ES-I3 (cell line): Measurements from ENCODE around the gene TGFBR3L.
A peak's percentile ranks its signal among the peaks of the same experiment; 100 is the strongest.

Experiments used
- H3K36me3 ChIP-seq: 2 replicates; pipeline ENCODE4 v1.6.1; 2013; ENCODE audit warnings: mild to moderate bottlenecking, low read length, control low read depth, moderate library complexity; ENCODE audit not compliant: insufficient read depth
- H3K4me1 ChIP-seq: 2 replicates; pipeline ENCODE4 v1.6.1; 2013; ENCODE audit warnings: mild to moderate bottlenecking, control low read depth, low read length; ENCODE audit not compliant: insufficient read depth
- H3K9ac ChIP-seq: 2 replicates; pipeline ENCODE4 v1.6.1; 2013; ENCODE audit warnings: low read depth, mild to moderate bottlenecking, low read length, moderate library complexity
- H3K9me3 ChIP-seq: 2 replicates; pipeline ENCODE4 v1.6.1; 2013; ENCODE audit warnings: mild to moderate bottlenecking, low read length, moderate library complexity; ENCODE audit not compliant: control insufficient read depth, insufficient read depth

The TGFBR3L gene

DNA sequence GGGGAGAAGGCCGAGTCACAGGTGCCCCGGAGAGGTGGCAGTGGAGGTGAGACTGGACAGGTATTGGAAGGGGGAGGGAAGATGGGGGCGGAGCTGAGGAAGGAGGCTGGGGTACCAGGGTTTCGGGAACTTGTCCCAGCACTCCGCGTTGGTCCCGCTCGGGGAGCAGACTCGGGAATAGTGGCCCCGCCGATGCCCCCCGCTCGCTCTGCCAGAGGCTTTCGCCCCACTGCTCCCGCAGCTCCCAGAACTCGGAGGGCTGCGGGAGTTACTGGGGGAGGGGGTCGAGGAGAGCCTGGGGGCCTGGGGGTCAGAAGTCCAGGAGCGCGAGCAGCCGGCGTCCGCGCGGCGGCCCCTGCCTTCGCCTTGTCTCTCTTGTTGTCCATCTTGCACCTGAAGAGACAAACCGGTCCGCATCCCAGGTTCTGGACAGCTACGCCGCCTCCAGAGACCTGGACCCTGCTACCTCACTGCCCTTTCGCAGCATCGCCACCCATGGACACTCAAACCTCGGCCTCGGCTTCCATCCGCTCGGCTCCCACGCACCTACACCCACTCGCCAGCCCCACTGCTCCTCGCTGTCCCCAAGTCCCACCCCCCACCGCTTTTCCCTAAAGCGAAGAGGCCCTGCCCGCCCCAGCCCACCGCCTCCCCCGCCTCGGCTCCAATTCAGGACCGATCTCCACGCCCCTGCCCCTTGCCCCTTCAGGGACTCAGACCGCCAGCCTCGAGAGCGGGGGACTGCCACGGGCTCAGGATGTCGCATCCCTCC is 41.1 kb upstream of the TGFBR3L start:
- peaks cover 2% of the 10 kb centered on the region; the same call in 1 of the 2 replicates for H3K4me1 ChIP-seq
- no peaks in the 10 kb centered on the region for H3K36me3 ChIP-seq
- peak overlapping the region; percentile 52; the same call in 1 of the 2 replicates for H3K9ac ChIP-seq
- H3K9me3 ChIP-seq, result no peaks in the 10 kb centered on the region

DNA sequence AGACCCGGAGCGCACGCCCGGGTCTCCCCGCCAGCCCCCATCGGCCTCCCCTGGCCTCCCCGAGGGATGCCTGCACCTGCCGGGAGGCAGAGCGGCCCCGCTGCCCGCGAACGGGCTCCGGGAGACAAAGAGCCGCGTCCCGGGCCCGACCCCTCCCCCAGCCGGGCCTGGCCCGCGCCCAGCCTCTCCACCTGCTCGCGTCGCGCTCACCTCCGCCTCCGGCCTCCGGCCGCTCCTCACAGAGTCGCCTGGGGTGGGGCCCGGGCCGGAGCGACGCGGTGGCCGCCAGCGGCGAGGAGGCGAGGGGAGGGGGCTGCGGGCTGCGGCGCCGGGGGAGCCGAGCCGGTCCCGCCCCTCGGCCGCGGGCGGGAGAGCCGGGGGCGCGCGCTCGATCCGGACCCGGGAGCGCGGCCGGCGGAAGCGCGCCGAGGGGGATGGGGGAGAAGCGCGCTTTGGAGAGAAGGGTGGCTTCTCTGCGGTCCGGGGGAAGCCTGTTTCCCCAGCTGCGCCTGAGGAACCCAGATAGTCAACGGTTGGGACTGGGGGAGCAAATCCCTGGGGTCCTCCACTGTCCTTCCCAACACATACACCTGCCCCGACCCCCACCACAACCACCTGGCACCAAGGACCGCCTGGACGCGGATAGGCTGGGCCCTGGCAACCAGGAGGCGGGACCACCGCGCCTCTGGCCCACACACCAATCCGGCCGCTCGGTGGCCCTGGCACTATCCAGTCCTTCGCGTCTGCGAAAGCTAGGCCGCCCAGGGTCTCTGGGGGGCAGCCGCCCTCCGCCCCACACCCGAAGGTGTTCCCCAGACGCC is 40.3 kb upstream of the TGFBR3L start, which contains the start of gene PRR36:
Gene PRR36, minus strand, starts transcription at position 315 of the 821 bp plus-strand sequence. CDS start 701 bp downstream, outside the sequence.
- Histone ChIP-seq H3K9ac (peak within 1 kb of the TSS; percentile 52; the same call in 1 of the 2 replicates), H3K36me3 (no peaks in the 10 kb centered on the region), H3K4me1 (peaks cover 2% of the 10 kb centered on the region; the same call in 1 of the 2 replicates), H3K9me3 (no peaks in the 10 kb centered on the region)

DNA sequence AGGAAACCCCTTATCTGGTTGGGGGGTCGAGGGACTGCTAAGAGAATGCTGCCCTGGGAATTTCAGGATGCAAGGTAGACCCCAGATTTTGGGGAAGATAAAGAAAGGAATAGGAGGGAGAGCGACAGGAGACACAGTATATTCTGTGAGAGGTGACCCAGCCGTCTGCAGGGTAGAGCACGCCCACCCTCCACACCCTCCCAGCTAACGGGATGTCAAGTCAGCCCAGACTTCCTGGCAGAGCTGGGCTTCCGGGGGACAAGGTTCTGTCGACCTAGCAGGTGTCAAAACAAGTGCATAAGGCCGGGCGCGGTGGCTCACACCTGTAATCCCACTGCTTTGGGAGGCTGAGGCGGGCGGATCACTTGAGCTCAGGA is 39.7 kb upstream of the TGFBR3L start:
- no peaks in the 10 kb centered on the region for H3K36me3 ChIP-seq
- H3K9me3 ChIP-seq, result no peaks in the 10 kb centered on the region
- H3K4me1 ChIP-seq, result peaks cover 2% of the 10 kb centered on the region; the same call in 1 of the 2 replicates
- peak overlapping the region; percentile 52; the same call in 1 of the 2 replicates for H3K9ac ChIP-seq

DNA sequence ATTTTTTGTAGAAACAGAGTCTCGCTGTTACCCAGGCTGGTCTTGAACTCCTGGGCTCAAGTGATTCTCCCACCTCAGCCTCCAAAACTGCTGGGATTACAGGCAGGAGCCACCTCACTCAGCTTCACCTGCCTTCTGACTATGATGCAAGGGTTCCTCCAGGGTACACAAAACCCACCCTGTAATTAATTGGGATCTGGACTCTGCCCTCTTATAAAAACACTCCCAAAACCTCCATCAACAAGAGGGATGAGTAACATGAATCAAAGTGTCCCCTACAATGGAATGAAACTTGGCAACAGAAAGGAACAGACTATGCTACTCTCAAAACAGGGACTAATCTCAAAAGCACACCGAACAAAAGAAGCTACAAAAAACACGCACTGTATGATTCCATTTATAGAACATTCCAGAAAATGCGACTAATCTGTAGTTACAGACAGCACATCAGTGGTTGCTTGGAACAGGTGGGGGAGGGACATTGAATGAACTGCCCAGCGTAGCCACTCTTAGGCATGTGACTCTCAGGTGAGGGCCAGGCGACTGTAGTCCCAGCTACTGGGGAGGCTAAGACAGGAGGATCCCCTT is 37.3 kb upstream of the TGFBR3L start:
- H3K4me1 ChIP-seq, result no peaks in the 10 kb centered on the region
- no peaks in the 10 kb centered on the region for H3K36me3 ChIP-seq
- no peaks in the 10 kb centered on the region for H3K9me3 ChIP-seq
- H3K9ac ChIP-seq, result no peak overlapping the region

DNA sequence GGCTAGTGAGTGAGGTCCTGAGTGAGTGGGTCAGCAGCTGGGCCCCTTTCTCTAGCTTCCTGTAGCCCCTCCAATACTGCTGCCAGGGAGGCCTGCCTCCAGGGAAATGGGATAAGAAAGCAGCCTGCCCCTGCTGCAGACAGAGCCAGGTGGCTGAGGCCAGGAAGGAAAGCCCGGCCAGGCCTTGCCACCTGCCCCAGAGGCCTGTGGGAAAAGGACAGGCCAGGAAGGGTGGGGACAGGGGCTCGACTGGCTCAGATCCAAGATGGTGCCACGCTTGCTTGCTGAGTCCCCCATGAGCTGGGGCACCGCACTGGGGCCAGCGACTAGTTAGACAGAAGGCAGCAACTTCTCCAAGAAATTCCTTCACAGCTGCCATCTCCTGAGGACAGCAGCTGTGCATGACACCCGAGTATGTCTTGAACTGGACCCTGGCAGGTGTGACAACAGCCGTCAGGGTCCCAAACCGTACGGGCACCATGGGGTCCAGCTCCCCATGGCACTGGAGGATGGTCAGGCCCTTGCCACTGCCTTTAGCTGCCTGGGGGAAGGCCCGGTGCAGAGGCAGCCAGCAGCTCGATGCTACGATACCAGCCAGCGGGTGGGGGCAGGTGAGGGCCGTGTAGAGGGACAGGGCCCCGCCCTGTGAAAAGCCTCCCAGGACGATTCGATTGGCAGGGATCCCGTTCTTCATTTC is 35.4 kb upstream of the TGFBR3L start:
- no peaks in the 10 kb centered on the region for H3K36me3 ChIP-seq
- H3K9ac ChIP-seq, result no peak overlapping the region
- no peaks in the 10 kb centered on the region for H3K4me1 ChIP-seq
- H3K9me3 ChIP-seq, result no peaks in the 10 kb centered on the region

DNA sequence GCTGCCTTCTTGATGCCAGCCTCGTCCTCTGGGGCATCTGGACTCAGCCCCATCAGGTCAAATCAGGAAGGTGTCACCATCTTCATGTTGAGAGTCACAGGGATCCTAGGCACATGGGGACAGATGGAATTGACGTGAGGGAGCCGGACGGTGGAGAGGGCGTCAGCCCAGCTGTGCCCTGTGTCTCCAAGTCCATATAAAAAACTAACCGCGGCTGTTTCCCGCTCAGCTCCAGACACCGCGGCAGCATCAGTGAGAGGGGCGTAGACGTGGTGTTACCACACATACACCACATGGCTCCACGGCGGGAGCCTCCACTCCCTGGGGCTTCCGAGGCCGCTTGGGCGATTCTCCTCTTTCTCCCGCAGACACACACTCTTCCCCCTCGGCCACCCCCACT is 34.8 kb upstream of the TGFBR3L start:
- Histone ChIP-seq H3K9ac (no peak overlapping the region), H3K36me3 (no peaks in the 10 kb centered on the region), H3K4me1 (no peaks in the 10 kb centered on the region), H3K9me3 (no peaks in the 10 kb centered on the region)

DNA sequence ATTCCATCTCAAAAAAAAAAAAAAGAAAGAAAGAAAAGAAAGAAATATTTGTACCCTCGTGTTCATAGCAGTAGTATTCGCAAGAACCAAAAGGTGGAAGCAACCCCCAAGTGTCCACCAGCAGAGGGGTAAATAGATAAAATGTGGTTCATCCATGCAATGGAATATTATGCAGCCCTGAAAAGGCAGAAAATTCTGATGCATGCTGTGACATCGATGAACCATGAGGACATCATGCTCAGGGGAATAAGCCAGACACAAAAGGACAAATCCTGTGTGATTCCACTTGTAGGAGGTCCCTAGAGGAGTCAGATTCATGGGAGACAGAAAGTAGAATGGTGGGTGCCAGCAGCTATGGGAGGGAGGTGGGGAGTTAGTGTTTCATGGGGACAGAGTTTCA is 32.7 kb upstream of the TGFBR3L start:
- H3K4me1 ChIP-seq, result no peaks in the 10 kb centered on the region
- no peaks in the 10 kb centered on the region for H3K36me3 ChIP-seq
- no peaks in the 10 kb centered on the region for H3K9me3 ChIP-seq
- H3K9ac ChIP-seq, result no peak overlapping the region

DNA sequence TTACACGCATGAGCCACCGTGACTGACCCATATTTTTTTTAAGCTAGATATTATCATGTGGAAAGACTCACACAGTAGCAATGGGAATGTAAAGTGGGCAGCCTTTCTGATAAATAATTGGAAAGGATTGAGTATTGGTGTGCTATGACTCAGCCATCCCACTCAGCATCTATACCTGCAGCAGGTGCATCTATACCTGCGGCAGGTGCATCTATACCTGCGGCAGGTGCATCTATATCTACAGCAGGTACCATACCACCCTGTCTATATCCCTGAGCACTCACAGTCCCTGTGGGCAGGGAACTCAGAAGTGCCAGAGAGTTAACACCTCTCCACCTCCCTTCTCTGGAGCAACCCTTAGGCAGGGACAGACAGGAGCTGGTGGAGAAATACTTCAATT is 31.5 kb upstream of the TGFBR3L start:
- Histone ChIP-seq H3K36me3 (no peaks in the 10 kb centered on the region), H3K4me1 (peaks cover 3% of the 10 kb centered on the region; the same call in 1 of the 2 replicates), H3K9me3 (no peaks in the 10 kb centered on the region), H3K9ac (no peak overlapping the region)

DNA sequence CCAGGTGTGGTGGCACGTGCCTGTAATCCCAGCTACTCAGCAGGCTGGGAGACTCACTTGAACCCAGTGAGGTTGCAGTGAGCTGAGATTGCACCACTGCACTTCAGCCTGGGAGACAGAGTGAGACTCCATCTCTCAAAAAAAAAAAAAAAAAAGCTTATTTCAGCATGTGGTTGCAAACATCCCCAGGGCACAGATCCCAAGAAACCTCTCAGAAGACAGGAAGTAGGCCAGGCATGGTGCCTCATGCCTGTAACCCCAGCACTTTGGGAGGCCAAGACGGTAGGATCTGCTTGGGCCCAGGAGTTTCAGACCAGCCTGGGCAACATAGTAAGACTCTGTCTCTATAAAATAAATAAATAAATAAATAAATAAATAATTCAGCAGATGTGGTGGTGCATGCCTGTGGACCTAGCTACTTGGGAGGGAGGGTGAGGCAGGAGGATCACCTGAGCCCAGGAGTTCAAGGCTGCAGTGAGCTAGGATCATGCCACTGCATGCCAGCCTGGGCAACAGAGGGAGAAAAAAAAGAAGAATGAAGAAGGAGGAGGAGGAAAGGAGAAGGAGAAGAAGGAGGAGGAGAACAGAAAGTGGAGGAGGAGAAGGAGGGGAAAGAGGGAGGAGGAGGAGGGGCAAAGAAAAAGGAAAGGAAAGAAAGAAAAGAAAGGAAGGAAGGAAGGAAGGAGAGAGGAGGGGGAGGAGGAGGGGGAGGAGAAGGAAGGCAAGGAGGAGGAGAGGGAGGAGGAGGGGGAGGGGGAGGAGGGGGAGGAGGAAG is 30.6 kb upstream of the TGFBR3L start:
- peaks cover 3% of the 10 kb centered on the region; the same call in 1 of the 2 replicates for H3K4me1 ChIP-seq
- no peaks in the 10 kb centered on the region for H3K36me3 ChIP-seq
- H3K9ac ChIP-seq, result no peak overlapping the region
- no peaks in the 10 kb centered on the region for H3K9me3 ChIP-seq

DNA sequence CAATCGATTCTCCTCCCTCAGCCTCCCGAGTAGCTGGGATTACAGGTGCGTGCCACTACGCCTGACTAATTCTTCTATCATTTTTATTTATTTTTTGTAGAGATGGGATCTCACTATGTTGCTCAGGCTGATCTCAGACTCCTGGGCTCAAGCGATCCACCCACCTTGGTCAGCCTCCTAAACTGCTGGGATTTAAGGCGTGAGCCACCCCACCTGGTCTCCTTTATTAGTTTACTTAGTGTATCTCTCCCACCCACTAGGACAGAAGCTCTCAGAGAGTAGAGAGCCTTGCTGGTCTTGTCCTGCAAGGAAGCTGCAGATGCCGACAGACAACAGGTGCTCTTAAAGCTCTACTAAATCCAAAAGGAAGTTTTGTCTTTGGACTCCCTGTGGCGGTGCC is 28.8 kb upstream of the TGFBR3L start:
- Histone ChIP-seq H3K36me3 (no peaks in the 10 kb centered on the region), H3K4me1 (peaks cover 3% of the 10 kb centered on the region; the same call in 1 of the 2 replicates), H3K9me3 (no peaks in the 10 kb centered on the region), H3K9ac (no peak overlapping the region)

DNA sequence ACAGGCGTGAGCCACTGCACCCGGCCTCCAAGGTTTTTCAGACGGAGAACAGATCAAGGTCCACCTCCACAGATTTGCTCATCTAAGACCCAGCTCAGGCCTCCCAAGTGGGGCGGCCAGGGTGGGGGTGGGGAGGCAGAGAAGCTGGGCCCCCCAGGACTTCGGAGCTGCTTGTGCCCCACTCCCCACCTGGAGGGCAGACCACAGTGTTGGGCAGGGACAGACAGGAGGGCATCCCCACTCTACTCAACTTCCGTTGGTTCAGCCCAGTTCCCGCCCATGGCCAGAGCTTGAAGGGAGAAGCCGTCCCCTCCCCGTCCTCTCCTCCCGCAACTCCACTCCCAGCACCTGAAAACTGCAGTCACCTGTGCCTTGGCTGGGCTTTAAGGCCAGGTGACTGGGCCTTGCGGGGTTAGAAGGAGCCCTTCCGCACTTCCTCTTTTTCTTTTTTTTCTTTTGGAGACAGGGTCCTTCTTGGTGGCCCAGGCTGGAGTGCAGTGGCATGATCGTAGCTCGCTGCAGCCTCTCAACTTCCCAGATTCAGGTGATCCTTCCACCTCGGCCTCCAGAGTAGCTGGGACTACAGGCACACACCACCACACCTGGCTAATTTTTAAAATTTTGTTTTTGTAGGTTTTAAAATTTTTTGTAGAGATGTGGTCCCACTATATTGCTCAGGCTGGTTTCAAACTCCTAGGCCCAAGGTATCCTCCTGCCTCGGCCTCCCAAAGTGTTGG is 27.1 kb upstream of the TGFBR3L start:
- peak overlapping the region; percentile 61; the same call in 1 of the 2 replicates for H3K9ac ChIP-seq
- H3K9me3 ChIP-seq, result no peaks in the 10 kb centered on the region
- H3K36me3 ChIP-seq, result no peaks in the 10 kb centered on the region
- peaks cover 3% of the 10 kb centered on the region; the same call in 1 of the 2 replicates for H3K4me1 ChIP-seq

DNA sequence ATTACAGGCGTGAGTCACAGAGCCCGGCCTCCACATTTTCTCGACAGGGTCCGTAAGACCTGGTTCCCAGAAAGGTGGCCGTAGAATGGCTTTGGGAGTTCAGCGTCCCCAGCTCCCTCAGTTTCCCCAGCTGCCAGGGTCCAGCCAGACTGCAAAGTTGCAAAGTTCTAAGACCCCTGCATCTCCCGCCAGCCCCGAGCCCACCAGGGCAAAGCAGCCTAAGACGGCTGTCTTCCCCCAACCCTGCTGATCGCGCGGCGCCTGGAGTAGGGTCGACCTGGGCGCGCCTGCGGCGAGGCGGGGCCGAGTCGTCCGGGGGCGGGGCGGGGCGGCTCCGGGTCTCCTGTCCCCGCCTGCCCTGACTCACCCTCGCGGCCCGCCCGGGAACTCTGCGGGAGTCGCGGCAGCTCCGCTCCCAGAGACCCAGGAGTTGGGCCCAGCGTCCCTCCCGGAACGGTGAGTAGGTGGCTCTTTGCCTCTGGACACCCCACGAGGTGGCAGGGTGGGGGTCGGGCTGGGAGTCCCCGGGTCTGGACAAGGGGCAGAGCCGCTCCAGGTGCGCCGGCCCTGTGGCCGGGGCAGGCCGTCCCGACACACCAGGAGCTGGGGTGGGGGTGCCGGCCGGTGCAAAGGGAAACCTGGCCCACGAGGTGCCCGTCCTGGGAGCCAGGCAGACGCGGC is 26.3 kb upstream of the TGFBR3L start, which contains the start of gene LRRC8E:
Gene LRRC8E, plus strand, starts transcription at position 366 of the 681 bp plus-strand sequence. CDS start 7,094 bp downstream, outside the sequence.
- Histone ChIP-seq H3K9me3 (no peaks in the 10 kb centered on the region), H3K4me1 (peaks cover 3% of the 10 kb centered on the region; the same call in 1 of the 2 replicates), H3K9ac (peak within 1 kb of the TSS; percentile 61), H3K36me3 (no peaks in the 10 kb centered on the region)
